ENCODE data around the gene TMA7B.

Gene TMA7B

GRCh38 chr22:39932918-39933649 lies 27.1 kb upstream of the TMA7B start:
- in situ Hi-C loops (cut with HindIII; ENCODE audit: low sequenced_read_pairs), result no loop called here

GRCh38 chr22:39933741-39934140 lies 26.5 kb upstream of the TMA7B start:
- in situ Hi-C loops (cut with HindIII; ENCODE audit: low sequenced_read_pairs), result no loop called here

- in situ Hi-C loops (cut with HindIII; ENCODE audit: low sequenced_read_pairs), result no loop called here
These were observed 25.1 kb upstream of the TMA7B start for GRCh38 chr22:39935116-39935515.

GRCh38 chr22:39935612-39936011 lies 24.6 kb upstream of the TMA7B start:
- in situ Hi-C loops (cut with HindIII; ENCODE audit: low sequenced_read_pairs), result no loop called here

GRCh38 chr22:39936523-39937145 lies 23.6 kb upstream of the TMA7B start:
- in situ Hi-C loops (cut with HindIII; ENCODE audit: low sequenced_read_pairs), result no loop called here

- in situ Hi-C loops (cut with HindIII; ENCODE audit: low sequenced_read_pairs), result no loop called here
These were observed 22.3 kb upstream of the TMA7B start for GRCh38 chr22:39937906-39938305.

- in situ Hi-C loops (cut with HindIII; ENCODE audit: low sequenced_read_pairs), result no loop called here
These were observed 21.6 kb upstream of the TMA7B start for GRCh38 chr22:39938509-39939111.

- in situ Hi-C loops (cut with HindIII; ENCODE audit: low sequenced_read_pairs), result no loop called here
These were observed 20.4 kb upstream of the TMA7B start for GRCh38 chr22:39939830-39940229.

- in situ Hi-C loops (cut with HindIII; ENCODE audit: low sequenced_read_pairs), result no loop called here
These were observed 19.4 kb upstream of the TMA7B start for GRCh38 chr22:39940757-39941305.

- in situ Hi-C loops (cut with HindIII; ENCODE audit: low sequenced_read_pairs), result no loop called here
These were observed 18.6 kb upstream of the TMA7B start for GRCh38 chr22:39941601-39942000.

GRCh38 chr22:39942439-39943230 lies 17.6 kb upstream of the TMA7B start:
- in situ Hi-C loops (cut with HindIII; ENCODE audit: low sequenced_read_pairs), result no loop called here

GRCh38 chr22:39943337-39943736 lies 16.9 kb upstream of the TMA7B start:
- in situ Hi-C loops (cut with HindIII; ENCODE audit: low sequenced_read_pairs), result no loop called here

GRCh38 chr22:39943953-39944872 lies 16.0 kb upstream of the TMA7B start:
- in situ Hi-C loops (cut with HindIII; ENCODE audit: low sequenced_read_pairs), result no loop called here

GRCh38 chr22:39946126-39946502 lies 14.1 kb upstream of the TMA7B start:
- in situ Hi-C loops (cut with HindIII; ENCODE audit: low sequenced_read_pairs), result no loop called here

- in situ Hi-C loops (cut with HindIII; ENCODE audit: low sequenced_read_pairs), result no loop called here
These were observed 13.5 kb upstream of the TMA7B start for GRCh38 chr22:39946503-39947219.

- in situ Hi-C loops (cut with HindIII; ENCODE audit: low sequenced_read_pairs), result no loop called here
These were observed 12.7 kb upstream of the TMA7B start for GRCh38 chr22:39947220-39948216.

GRCh38 chr22:39949964-39950737 lies 10.0 kb upstream of the TMA7B start:
- in situ Hi-C loops (cut with HindIII; ENCODE audit: low sequenced_read_pairs), result no loop called here
